IgD-negative memory B cell (primary cell): ENCODE data around the gene PTMS. TPM values are rescaled to one million over a fixed set of nuclear protein-coding genes. Genes with fewer than 3 reads are reported as not detected.

Experiments used
- H3K27ac Mint-ChIP-seq, 3 donors: one replicate each; pipeline ENCODE4 v1.8.0; 2020 to 2022; ENCODE audit warnings: mild to moderate bottlenecking in 3 of 3, mixed read lengths in 3 of 3, moderate library complexity in 1 of 3
- H3K27me3 Mint-ChIP-seq: one replicate; pipeline ENCODE4 v1.8.0; 2021; ENCODE audit warnings: mixed read lengths
- H3K36me3 Mint-ChIP-seq: one replicate; pipeline ENCODE4 v1.8.0; 2020; ENCODE audit warnings: mild to moderate bottlenecking, mixed read lengths
- H3K4me1 Mint-ChIP-seq, 3 donors: one replicate each; pipeline ENCODE4 v1.8.0; 2020 to 2022; ENCODE audit warnings: mixed read lengths in 3 of 3, mild to moderate bottlenecking in 1 of 3
- H3K4me3 Mint-ChIP-seq, 4 donors: one replicate each; pipeline ENCODE4 v1.8.0; 2020 to 2022; ENCODE audit warnings: mild to moderate bottlenecking in 4 of 4, mixed read lengths in 4 of 4, moderate library complexity in 3 of 4
- H3K9me3 Mint-ChIP-seq, 3 donors: one replicate each; pipeline ENCODE4 v1.8.0; 2020 to 2021; ENCODE audit warnings: mixed read lengths in 3 of 3, mild to moderate bottlenecking in 1 of 3
- polyA plus RNA-seq: library from polyadenylated mRNA; unstranded; fragments of 300-500 nt; fragmentation: Illumina TruSeq; gene quantifications from one replicate; pipeline ENCODE4 v1.2.3, GENCODE V29; 2021

PTMS gene
- polyA plus RNA-seq, 1 donor from 2014 or later = 2.5 TPM

- H3K9me3 Mint-ChIP-seq = peaks cover 0 to 2% (median 0%) of the 10 kb centered on the region in 3 donors
- no peaks in the 10 kb centered on the region for H3K36me3 Mint-ChIP-seq
- peaks cover 10 to 14% (median 13%) of the 10 kb centered on the region in 3 donors for H3K4me1 Mint-ChIP-seq
- H3K27ac Mint-ChIP-seq = no peak overlapping the region
- peaks cover 5% of the 10 kb centered on the region for H3K27me3 Mint-ChIP-seq
- H3K4me3 Mint-ChIP-seq = peak overlapping the region in 1 of 4 donors; percentile 21
Observed at GRCh38 chr12:6813363-6813762, 47.2 kb downstream of the PTMS start.

GRCh38 chr12:6816598-6816997 lies 50.4 kb downstream of the PTMS start:
- Mint-ChIP-seq H3K4me3 (no peak overlapping the region), H3K4me1 (peaks cover 10 to 13% (median 13%) of the 10 kb centered on the region in 3 donors), H3K9me3 (peaks cover 0 to 2% (median 0%) of the 10 kb centered on the region in 3 donors), H3K27me3 (peaks cover 13% of the 10 kb centered on the region), H3K36me3 (peaks cover 2% of the 10 kb centered on the region), H3K27ac (peak overlapping the region in 1 of 3 donors; percentile 29)

DNA sequence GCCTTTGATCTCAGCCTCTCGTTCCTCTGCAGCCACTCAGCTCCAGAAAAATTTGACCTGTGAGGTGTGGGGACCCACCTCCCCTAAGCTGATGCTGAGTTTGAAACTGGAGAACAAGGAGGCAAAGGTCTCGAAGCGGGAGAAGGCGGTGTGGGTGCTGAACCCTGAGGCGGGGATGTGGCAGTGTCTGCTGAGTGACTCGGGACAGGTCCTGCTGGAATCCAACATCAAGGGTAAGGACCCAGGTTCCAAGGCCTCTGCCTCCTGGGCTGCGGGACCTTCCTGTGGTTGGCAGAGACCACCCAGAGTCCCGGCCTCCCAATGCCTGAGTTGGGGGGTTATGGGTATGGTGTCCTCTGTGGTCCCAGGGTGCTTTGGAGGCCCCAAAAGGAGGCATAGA lies 50.9 kb downstream of the PTMS start:
- H3K36me3 Mint-ChIP-seq = peaks cover 2% of the 10 kb centered on the region
- H3K4me3 Mint-ChIP-seq = no peak overlapping the region
- peaks cover 16% of the 10 kb centered on the region for H3K27me3 Mint-ChIP-seq
- H3K4me1 Mint-ChIP-seq = peaks cover 10 to 12% (median 11%) of the 10 kb centered on the region in 3 donors
- peaks cover 0 to 2% (median 0%) of the 10 kb centered on the region in 3 donors for H3K9me3 Mint-ChIP-seq
- no peak overlapping the region for H3K27ac Mint-ChIP-seq

DNA sequence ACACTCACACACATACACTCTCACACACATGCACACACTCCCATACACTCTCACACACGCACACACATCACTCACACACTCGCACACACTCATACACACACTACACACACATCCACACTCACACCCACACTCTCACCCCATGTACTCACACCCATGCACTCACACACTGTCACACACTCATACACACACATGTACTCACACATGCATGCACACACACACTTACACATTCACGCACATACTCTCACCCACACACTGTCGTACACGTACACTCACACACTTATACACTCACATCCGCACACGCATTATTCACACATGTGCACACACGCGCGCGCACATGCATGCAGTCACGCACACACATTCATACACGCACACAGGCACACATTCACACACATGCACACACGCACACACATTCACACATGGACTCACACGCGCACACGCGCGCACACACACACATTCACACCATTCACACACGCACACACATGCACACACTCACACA lies 51.5 kb downstream of the PTMS start:
- no peak overlapping the region for H3K27ac Mint-ChIP-seq
- H3K27me3 Mint-ChIP-seq = peaks cover 21% of the 10 kb centered on the region
- no peak overlapping the region for H3K4me3 Mint-ChIP-seq
- peaks cover 2% of the 10 kb centered on the region for H3K36me3 Mint-ChIP-seq
- H3K9me3 Mint-ChIP-seq = peaks cover 0 to 2% (median 0%) of the 10 kb centered on the region in 3 donors
- H3K4me1 Mint-ChIP-seq = peaks cover 5 to 7% (median 6%) of the 10 kb centered on the region in 3 donors

GRCh38 chr12:6818222-6818621 lies 52.1 kb downstream of the PTMS start:
- peaks cover 2% of the 10 kb centered on the region for H3K36me3 Mint-ChIP-seq
- peaks cover 0 to 2% (median 0%) of the 10 kb centered on the region in 3 donors for H3K9me3 Mint-ChIP-seq
- peaks cover 4 to 7% (median 5%) of the 10 kb centered on the region in 3 donors for H3K4me1 Mint-ChIP-seq
- H3K27ac Mint-ChIP-seq = peak overlapping the region in 2 of 3 donors; percentile 53 to 54
- peak overlapping the region in 1 of 4 donors; percentile 32 for H3K4me3 Mint-ChIP-seq
- peaks cover 21% of the 10 kb centered on the region for H3K27me3 Mint-ChIP-seq

GRCh38 chr12:6818645-6819044 lies 52.5 kb downstream of the PTMS start:
- Mint-ChIP-seq H3K27ac (peak overlapping the region in 2 of 3 donors; percentile 53 to 54), H3K36me3 (peaks cover 2% of the 10 kb centered on the region), H3K9me3 (peaks cover 0 to 2% (median 0%) of the 10 kb centered on the region in 3 donors), H3K4me1 (peaks cover 4 to 5% (median 4%) of the 10 kb centered on the region in 3 donors), H3K27me3 (peaks cover 25% of the 10 kb centered on the region), H3K4me3 (peak overlapping the region in 1 of 4 donors; percentile 32)

GRCh38 chr12:6819106-6820030 lies 53.2 kb downstream of the PTMS start:
- Mint-ChIP-seq H3K4me1 (peaks cover 4 to 6% (median 5%) of the 10 kb centered on the region in 3 donors), H3K36me3 (peaks cover 2% of the 10 kb centered on the region), H3K27me3 (peaks cover 31% of the 10 kb centered on the region), H3K4me3 (no peak overlapping the region), H3K27ac (no peak overlapping the region), H3K9me3 (peaks cover 0 to 2% (median 0%) of the 10 kb centered on the region in 3 donors)

- Mint-ChIP-seq H3K4me3 (peak overlapping the region in 1 of 4 donors; percentile 61), H3K27ac (no peak overlapping the region), H3K9me3 (peaks cover 0 to 2% (median 0%) of the 10 kb centered on the region in 3 donors)
Observed at GRCh38 chr12:6820166-6820565, 54.0 kb downstream of the PTMS start.

More at GRCh38 chr12:6820166-6820565, 54.0 kb downstream of the PTMS start:
- H3K27me3 Mint-ChIP-seq = peaks cover 34% of the 10 kb centered on the region
- peaks cover 2% of the 10 kb centered on the region for H3K36me3 Mint-ChIP-seq
- H3K4me1 Mint-ChIP-seq = peaks cover 4 to 6% (median 5%) of the 10 kb centered on the region in 3 donors

Other genes starting within 250 kb of the PTMS start
- gene GAPDH, start 231.8 kb upstream of the PTMS start, polyA plus RNA-seq = 1,479 TPM
- 12.3 TPM for gene IFFO1, start 210.3 kb upstream of the PTMS start, polyA plus RNA-seq
- 24.9 TPM for gene NOP2, start 198.1 kb upstream of the PTMS start, polyA plus RNA-seq
- gene CHD4, start 159.0 kb upstream of the PTMS start, polyA plus RNA-seq = 55.2 TPM
- 63.6 TPM for gene LPAR5, start 130.4 kb upstream of the PTMS start, polyA plus RNA-seq
- gene ACRBP, start 118.9 kb upstream of the PTMS start, polyA plus RNA-seq = 5.8 TPM
- gene ING4, start 103.2 kb upstream of the PTMS start, polyA plus RNA-seq = 76.6 TPM
- 32.5 TPM for gene ZNF384, start 77.0 kb upstream of the PTMS start, polyA plus RNA-seq
- gene PIANP, start 65.5 kb upstream of the PTMS start, polyA plus RNA-seq = not detected
- gene COPS7A, start 42.3 kb upstream of the PTMS start, polyA plus RNA-seq = 36.8 TPM
- gene MLF2, start 13.2 kb upstream of the PTMS start, polyA plus RNA-seq = 152 TPM
- gene LAG3, start 6.2 kb downstream of the PTMS start, polyA plus RNA-seq = 0.88 TPM
- 6.6 TPM for gene CD4, start 23.2 kb downstream of the PTMS start, polyA plus RNA-seq
- gene GPR162, start 55.5 kb downstream of the PTMS start, polyA plus RNA-seq = not detected
- not detected for gene P3H3, start 62.0 kb downstream of the PTMS start, polyA plus RNA-seq
- not detected for gene GNB3, start 74.6 kb downstream of the PTMS start, polyA plus RNA-seq
- 0.60 TPM for gene CDCA3, start 84.9 kb downstream of the PTMS start, polyA plus RNA-seq
- gene USP5, start 85.8 kb downstream of the PTMS start, polyA plus RNA-seq = 33.2 TPM
- 490 TPM for gene TPI1, start 101.2 kb downstream of the PTMS start, polyA plus RNA-seq
- gene SPSB2, start 106.9 kb downstream of the PTMS start, polyA plus RNA-seq = 10.6 TPM
- gene LRRC23, start 138.5 kb downstream of the PTMS start, polyA plus RNA-seq = 4.9 TPM
- gene ENO2, start 148.2 kb downstream of the PTMS start, polyA plus RNA-seq = 21.7 TPM
- 1.4 TPM for gene ATN1, start 161.6 kb downstream of the PTMS start, polyA plus RNA-seq
- not detected for gene RNU7-1, start 177.5 kb downstream of the PTMS start, polyA plus RNA-seq
- gene C12orf57, start 177.7 kb downstream of the PTMS start, polyA plus RNA-seq = 141 TPM
- 1,038 TPM for gene PTPN6, start 185.0 kb downstream of the PTMS start, polyA plus RNA-seq
- 123 TPM for gene PHB2, start 204.3 kb downstream of the PTMS start, polyA plus RNA-seq
- gene EMG1, start 204.6 kb downstream of the PTMS start, polyA plus RNA-seq = 62.0 TPM